HFFc6 (cell line): Measurements from ENCODE around the gene CXCR3. TPM values are rescaled to one million over a fixed set of nuclear protein-coding genes. Genes with fewer than 3 reads are reported as not detected.

Source experiments
- DNase-seq: peaks from one replicate; pipeline ENCODE4 v3.0.0-alpha.2; 2018
- H3K27ac Mint-ChIP-seq: 2 replicates; pipeline ENCODE4 v1.8.0; 2020; ENCODE audit warnings: mild to moderate bottlenecking, mixed read lengths
- H3K27me3 Mint-ChIP-seq: 2 replicates; pipeline ENCODE4 v1.8.0; 2021; ENCODE audit warnings: mild to moderate bottlenecking, moderate library complexity, mixed read lengths; ENCODE audit not compliant: insufficient read depth
- H3K36me3 Mint-ChIP-seq: 2 replicates; pipeline ENCODE4 v1.8.0; 2021; ENCODE audit warnings: low read depth, mixed read lengths
- H3K4me1 Mint-ChIP-seq: 2 replicates; pipeline ENCODE4 v1.8.0; 2020; ENCODE audit warnings: low read depth, mixed read lengths
- H3K4me3 Mint-ChIP-seq: 2 replicates; pipeline ENCODE4 v1.8.0; 2020; ENCODE audit warnings: mild to moderate bottlenecking, moderate library complexity, mixed read lengths
- H3K9me3 Mint-ChIP-seq: 2 replicates; pipeline ENCODE4 v1.8.0; 2020; ENCODE audit warnings: mild to moderate bottlenecking, mixed read lengths
- CTCF ChIP-seq: fragments of 200-600 bp; sonication (generic); IDR thresholded peaks from 2 replicates; pipeline ENCODE4 v1.5.0; 2021; ENCODE audit warnings: antibody characterized with exemption, mild to moderate bottlenecking
- long read RNA-seq: library from polyadenylated mRNA; unstranded; transcript quantifications from one replicate; pipeline ENCODE4 v2.0.0, GENCODE V29; 2019
- total RNA-seq, 6 experiments: library from RNA; stranded (reverse); fragmentation: NEBNext Ultra II Directional; extraction: Animal tissue kit (Norgen Biotek cat#: 25700); gene quantifications; 2 replicates in 1 of 6; 3 replicates in 5 of 6; pipeline ENCODE4 v1.2.3, GENCODE V29; 2021

Gene CXCR3
- total RNA-seq = not detected
- long read RNA-seq = 0 reads

DNA sequence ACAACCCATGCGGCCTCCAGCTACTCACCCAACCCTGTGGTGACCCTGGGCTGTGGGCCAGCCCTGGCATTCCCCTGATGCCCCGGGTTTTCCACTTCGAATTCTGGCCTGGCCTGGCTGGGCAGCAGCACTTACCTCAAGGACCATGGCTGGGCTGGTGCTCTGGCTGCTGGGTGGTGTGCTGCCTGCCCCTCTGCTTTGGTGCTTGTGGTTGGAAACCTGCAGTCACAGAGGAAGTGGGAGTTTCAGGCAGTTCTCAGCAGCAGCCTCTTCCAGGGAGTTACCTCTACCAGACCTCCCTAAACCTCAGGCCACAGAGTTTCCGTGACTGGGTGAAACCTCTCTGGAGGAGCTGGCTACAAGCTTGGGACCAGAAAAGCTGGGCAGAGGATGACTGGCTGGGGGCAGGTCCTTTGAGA, at the start of gene CXCR3:
TSS of gene CXCR3 (minus strand) at position 209 of the 419 bp plus-strand sequence. CDS start at position 147, 62 bp downstream.
- no peak for TF ChIP-seq CTCF
- Mint-ChIP-seq H3K4me3 (no peak within 1 kb of the TSS), H3K27me3 (peaks cover 3% of the 10 kb centered on the region), H3K36me3 (no peaks in the 10 kb centered on the region; the same call in 1 of the 2 replicates), H3K9me3 (no peaks in the 10 kb centered on the region), H3K27ac (no peak within 1 kb of the TSS), H3K4me1 (peaks cover 5% of the 10 kb centered on the region; the same call in 1 of the 2 replicates)
- DNase-seq = no peak

DNA sequence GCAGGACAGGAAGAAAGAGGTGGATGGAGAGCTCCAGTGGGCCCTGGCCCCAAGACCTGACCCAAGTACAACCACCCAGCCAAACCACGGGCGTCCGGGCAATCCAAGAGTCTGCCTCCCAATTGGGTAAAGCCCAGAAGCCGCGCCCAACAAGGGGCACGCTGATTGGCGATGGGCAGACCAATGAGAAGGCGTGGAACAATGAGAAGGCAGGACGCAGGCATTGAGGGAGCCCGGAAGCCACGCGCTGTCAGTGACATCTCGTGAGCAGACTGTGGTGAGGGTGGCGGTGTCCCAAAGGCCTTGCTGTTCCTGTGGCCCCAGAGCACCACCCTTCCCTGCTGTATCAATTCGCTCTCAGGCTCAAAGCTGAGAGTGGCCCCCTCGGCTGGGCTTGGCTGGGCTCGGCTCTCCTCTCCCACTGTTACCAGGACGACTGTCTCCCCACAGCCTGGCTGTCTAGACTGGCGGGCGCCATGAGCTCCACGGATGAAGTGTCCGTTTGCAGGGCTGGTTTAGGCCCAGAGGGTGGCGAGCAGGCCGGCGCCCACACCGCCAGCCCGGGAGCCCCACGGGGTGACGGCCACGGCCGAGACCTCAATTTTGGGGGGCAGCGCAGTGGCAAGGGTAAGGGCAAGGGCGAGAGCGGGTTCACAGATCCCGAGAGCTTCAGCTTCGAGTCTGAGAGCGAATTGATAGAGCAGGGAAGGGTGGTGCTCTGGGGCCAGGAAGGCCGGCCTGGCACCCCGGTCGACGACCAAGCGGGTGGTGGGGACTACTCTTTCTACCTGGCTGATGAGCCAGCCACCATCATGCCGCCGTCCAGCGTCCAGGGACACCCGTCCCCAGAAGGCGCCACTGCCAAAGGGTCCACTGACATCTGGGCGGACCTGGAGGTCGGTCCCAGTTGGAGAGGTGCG, 49.3 kb upstream of the CXCR3 start, which contains the start of gene LOC101059915:
TSS of gene LOC101059915 (plus strand) at position 219 of the 920 bp plus-strand sequence.
- TF ChIP-seq CTCF = no peak
- no peak for DNase-seq
- Mint-ChIP-seq H3K27me3 (peaks cover 2% of the 10 kb centered on the region), H3K4me3 (no peak within 1 kb of the TSS), H3K9me3 (no peaks in the 10 kb centered on the region), H3K27ac (no peak within 1 kb of the TSS), H3K4me1 (no peaks in the 10 kb centered on the region), H3K36me3 (no peaks in the 10 kb centered on the region)

GRCh38 chrX:71666240-71667223, 48.2 kb upstream of the CXCR3 start:
- H3K27ac Mint-ChIP-seq = no peak overlapping the region
- H3K27me3 Mint-ChIP-seq = peaks cover 5% of the 10 kb centered on the region
- no peaks in the 10 kb centered on the region for H3K9me3 Mint-ChIP-seq
- H3K36me3 Mint-ChIP-seq = no peaks in the 10 kb centered on the region
- H3K4me3 Mint-ChIP-seq = no peak overlapping the region
- DNase-seq = no peak
- TF ChIP-seq CTCF = no peak
- no peaks in the 10 kb centered on the region for H3K4me1 Mint-ChIP-seq

- no peak for TF ChIP-seq CTCF
- no peaks in the 10 kb centered on the region for H3K4me1 Mint-ChIP-seq
- no peaks in the 10 kb centered on the region for H3K36me3 Mint-ChIP-seq
- no peaks in the 10 kb centered on the region for H3K9me3 Mint-ChIP-seq
- H3K4me3 Mint-ChIP-seq = no peak overlapping the region
- peaks cover 9% of the 10 kb centered on the region for H3K27me3 Mint-ChIP-seq
- no peak overlapping the region for H3K27ac Mint-ChIP-seq
- DNase-seq = no peak
Measured at GRCh38 chrX:71665747-71666146, 47.4 kb upstream of the CXCR3 start.

- no peak for TF ChIP-seq CTCF
- peaks cover 9% of the 10 kb centered on the region for H3K27me3 Mint-ChIP-seq
- no peaks in the 10 kb centered on the region for H3K36me3 Mint-ChIP-seq
Measured at GRCh38 chrX:71664889-71665491, 46.7 kb upstream of the CXCR3 start.

More at GRCh38 chrX:71664889-71665491, 46.7 kb upstream of the CXCR3 start:
- Mint-ChIP-seq H3K27ac (no peak overlapping the region), H3K9me3 (no peaks in the 10 kb centered on the region), H3K4me3 (no peak overlapping the region), H3K4me1 (no peaks in the 10 kb centered on the region)
- DNase-seq = no peak
